Tibial nerve (tissue), 4 donors: ENCODE data around the gene OR10P1.
A peak's percentile ranks its signal among the peaks of the same experiment; 100 is the strongest.

Experiments
- CTCF ChIP-seq, 5 experiments: fragments of 200-600 bp in 3 of 5; fragments of 450-650 bp in 2 of 5; sonication (generic) in 3 of 5; IDR thresholded peaks; one replicate each; pipeline ENCODE4 v1.5.1; 2016 to 2019; ENCODE audit warnings: antibody characterized with exemption in 5 of 5, mild to moderate bottlenecking in 3 of 5, moderate library complexity in 2 of 5
- EP300 ChIP-seq, 2 donors: sonication (generic); formaldehyde crosslinking; IDR thresholded peaks; one replicate each; pipeline ENCODE4 v1.6.1; 2017; ENCODE audit warnings: antibody characterized with exemption in 2 of 2, mild to moderate bottlenecking in 1 of 2
- POLR2A ChIP-seq, 2 donors: fragments of 450-650 bp; IDR thresholded peaks; one replicate each; pipeline ENCODE4 v1.6.1; 2017; ENCODE audit warnings: antibody characterized with exemption in 2 of 2, mild to moderate bottlenecking in 2 of 2, moderate library complexity in 2 of 2

GRCh38 chr12:55670276-55670675 lies 33.6 kb downstream of the OR10P1 start:
- TF ChIP-seq CTCF (IDR thresholded peaks at IDR 0.05): no peak
- peak in 1 of 2 donors; percentile 12 for TF ChIP-seq EP300 (IDR thresholded peaks at IDR 0.05)
- no peak for TF ChIP-seq POLR2A (IDR thresholded peaks at IDR 0.05)
